Measurements from ENCODE around the gene KIAA0232.

GRCh38 chr4:6755088-6755753 lies 27.3 kb upstream of the KIAA0232 start:
- TF ChIP-seq POLR2A (IDR thresholded peaks at IDR 0.05) (no peak), CTCF (IDR thresholded peaks at IDR 0.05) (no peak)

Data from gastroesophageal sphincter (tissue), 3 donors.